ENCODE measurements around the gene DENND2D. TPM values are rescaled to one million over a fixed set of nuclear protein-coding genes. Genes with fewer than 3 reads are reported as not detected.

The DENND2D gene
- total RNA-seq, 1 donor from 2014 or later, result 0.25 TPM

DNA sequence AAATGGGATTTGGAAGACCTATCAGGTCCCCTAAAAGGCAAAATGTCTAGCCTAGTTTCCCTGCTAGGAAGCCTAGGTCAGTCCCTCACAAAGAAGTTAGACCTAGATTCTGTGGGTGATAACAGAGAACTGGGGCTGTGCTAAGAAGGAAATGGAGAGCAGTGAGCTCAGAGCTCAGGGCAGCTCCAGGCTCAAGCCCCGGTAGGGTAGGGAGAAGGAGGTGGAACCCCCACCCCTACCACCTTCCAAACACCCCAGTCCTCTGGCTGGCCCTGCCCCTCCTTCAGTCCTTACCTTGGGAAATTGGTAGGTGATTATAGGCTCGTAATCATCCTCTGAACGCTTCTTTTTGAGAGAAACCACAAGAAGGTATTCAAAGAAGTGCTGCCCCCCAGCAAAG, 1.1 kb downstream of the DENND2D start:
- Mint-ChIP-seq H3K9me3 (ENCODE audit: low read depth) (no peaks in the 10 kb centered on the region), H3K4me3 (ENCODE audit: unreplicated experiment) (no peak overlapping the region), H3K36me3 (ENCODE audit: low read depth) (no peaks in the 10 kb centered on the region), H3K4me1 (ENCODE audit: low read depth) (no peaks in the 10 kb centered on the region), H3K27me3 (ENCODE audit: low read depth) (no peaks in the 10 kb centered on the region), H3K27ac (ENCODE audit: unreplicated experiment) (no peak overlapping the region)
- TF ChIP-seq, protein P1, sequence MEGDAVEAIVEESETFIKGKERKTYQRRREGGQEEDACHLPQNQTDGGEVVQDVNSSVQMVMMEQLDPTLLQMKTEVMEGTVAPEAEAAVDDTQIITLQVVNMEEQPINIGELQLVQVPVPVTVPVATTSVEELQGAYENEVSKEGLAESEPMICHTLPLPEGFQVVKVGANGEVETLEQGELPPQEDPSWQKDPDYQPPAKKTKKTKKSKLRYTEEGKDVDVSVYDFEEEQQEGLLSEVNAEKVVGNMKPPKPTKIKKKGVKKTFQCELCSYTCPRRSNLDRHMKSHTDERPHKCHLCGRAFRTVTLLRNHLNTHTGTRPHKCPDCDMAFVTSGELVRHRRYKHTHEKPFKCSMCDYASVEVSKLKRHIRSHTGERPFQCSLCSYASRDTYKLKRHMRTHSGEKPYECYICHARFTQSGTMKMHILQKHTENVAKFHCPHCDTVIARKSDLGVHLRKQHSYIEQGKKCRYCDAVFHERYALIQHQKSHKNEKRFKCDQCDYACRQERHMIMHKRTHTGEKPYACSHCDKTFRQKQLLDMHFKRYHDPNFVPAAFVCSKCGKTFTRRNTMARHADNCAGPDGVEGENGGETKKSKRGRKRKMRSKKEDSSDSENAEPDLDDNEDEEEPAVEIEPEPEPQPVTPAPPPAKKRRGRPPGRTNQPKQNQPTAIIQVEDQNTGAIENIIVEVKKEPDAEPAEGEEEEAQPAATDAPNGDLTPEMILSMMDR (IDR thresholded peaks at IDR 0.05), result no peak
- no peak for DNase-seq (ENCODE audit: low spot score)

DNA sequence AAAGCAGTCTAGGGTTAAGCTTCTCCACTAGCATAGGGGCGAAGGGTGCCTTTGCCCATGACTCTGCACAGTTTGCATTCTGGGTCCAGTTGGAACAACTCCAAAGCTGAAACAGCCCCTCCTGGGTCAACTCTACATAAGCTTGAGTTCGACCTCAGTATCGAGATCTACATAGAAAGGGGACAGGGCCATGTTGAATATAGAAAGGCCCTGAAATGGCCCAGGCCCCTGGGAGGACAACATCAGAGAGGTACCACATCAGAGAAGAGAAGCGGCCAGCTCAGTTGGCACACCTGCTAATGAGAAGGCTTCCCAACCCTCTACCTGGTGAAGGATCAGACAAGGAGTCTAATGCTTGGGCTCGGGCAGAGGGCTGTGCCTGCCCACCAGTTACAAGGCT, 1.6 kb downstream of the DENND2D start:
- TF ChIP-seq, protein P1 (IDR thresholded peaks at IDR 0.05), result no peak
- Mint-ChIP-seq H3K27ac (ENCODE audit: unreplicated experiment) (no peak overlapping the region), H3K4me1 (ENCODE audit: low read depth) (no peaks in the 10 kb centered on the region), H3K36me3 (ENCODE audit: low read depth) (no peaks in the 10 kb centered on the region), H3K27me3 (ENCODE audit: low read depth) (no peaks in the 10 kb centered on the region), H3K4me3 (ENCODE audit: unreplicated experiment) (no peak overlapping the region), H3K9me3 (ENCODE audit: low read depth) (no peaks in the 10 kb centered on the region)
- DNase-seq (ENCODE audit: low spot score), result no peak

GRCh38 chr1:111197598-111198284, 2.7 kb downstream of the DENND2D start:
- Mint-ChIP-seq H3K9me3 (ENCODE audit: low read depth) (no peaks in the 10 kb centered on the region), H3K4me3 (ENCODE audit: unreplicated experiment) (no peak overlapping the region), H3K4me1 (ENCODE audit: low read depth) (peaks cover 3% of the 10 kb centered on the region), H3K27ac (ENCODE audit: unreplicated experiment) (no peak overlapping the region), H3K27me3 (ENCODE audit: low read depth) (no peaks in the 10 kb centered on the region), H3K36me3 (ENCODE audit: low read depth) (no peaks in the 10 kb centered on the region)
- TF ChIP-seq, protein P1 (IDR thresholded peaks at IDR 0.05), result peak; percentile 56
- DNase-seq (ENCODE audit: low spot score), result no peak

GRCh38 chr1:111196213-111196612, 4.2 kb downstream of the DENND2D start:
- TF ChIP-seq, protein P1 (IDR thresholded peaks at IDR 0.05), result no peak
- Mint-ChIP-seq H3K4me1 (ENCODE audit: low read depth) (peaks cover 7% of the 10 kb centered on the region), H3K36me3 (ENCODE audit: low read depth) (no peaks in the 10 kb centered on the region), H3K27me3 (ENCODE audit: low read depth) (no peaks in the 10 kb centered on the region), H3K27ac (ENCODE audit: unreplicated experiment) (no peak overlapping the region), H3K9me3 (ENCODE audit: low read depth) (no peaks in the 10 kb centered on the region), H3K4me3 (ENCODE audit: unreplicated experiment) (no peak overlapping the region)
- DNase-seq (ENCODE audit: low spot score), result no peak

DNA sequence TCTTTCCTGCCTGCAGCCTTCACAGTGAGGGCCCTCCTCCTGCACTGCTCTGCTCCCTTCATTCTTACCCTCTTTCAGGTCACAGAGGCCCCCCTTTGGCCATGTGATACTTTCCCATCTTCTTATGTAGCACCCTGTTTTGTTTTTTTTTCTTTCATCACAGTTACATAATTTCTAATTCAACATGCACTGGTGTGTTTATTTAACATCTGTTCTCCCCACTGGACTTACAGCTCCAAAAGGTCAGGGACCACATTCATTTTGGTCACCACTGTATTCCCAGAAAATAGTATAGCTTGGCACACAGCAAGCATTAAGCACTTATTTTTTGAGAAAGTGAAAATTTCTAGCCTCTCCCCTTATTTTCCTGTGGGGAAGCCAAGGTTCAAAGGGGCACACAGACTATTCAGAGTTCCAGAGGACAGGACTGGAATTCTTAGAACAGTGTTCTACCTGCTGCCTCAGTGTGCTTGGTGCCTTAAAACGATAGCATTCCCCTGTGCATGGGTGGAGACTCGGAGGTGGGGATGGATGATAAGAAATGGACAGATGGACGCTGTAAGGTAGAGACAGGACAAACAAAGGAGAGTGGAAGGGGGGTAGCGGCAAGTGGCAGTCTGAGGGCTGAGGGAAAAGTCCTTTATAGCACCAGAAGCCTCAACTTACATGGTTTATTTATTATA, 5.3 kb downstream of the DENND2D start:
- no peaks in the 10 kb centered on the region for H3K27me3 Mint-ChIP-seq (ENCODE audit: low read depth)
- DNase-seq (ENCODE audit: low spot score), result no peak
- H3K36me3 Mint-ChIP-seq (ENCODE audit: low read depth), result no peaks in the 10 kb centered on the region
- H3K27ac Mint-ChIP-seq (ENCODE audit: unreplicated experiment), result no peak overlapping the region
- H3K4me3 Mint-ChIP-seq (ENCODE audit: unreplicated experiment), result no peak overlapping the region
- TF ChIP-seq, protein P1 (IDR thresholded peaks at IDR 0.05), result no peak
- peaks cover 16% of the 10 kb centered on the region for H3K4me1 Mint-ChIP-seq (ENCODE audit: low read depth)
- H3K9me3 Mint-ChIP-seq (ENCODE audit: low read depth), result no peaks in the 10 kb centered on the region
